Aorta (tissue), 5 donors: ENCODE data around the gene CELF4. TPM values are rescaled to one million over a fixed set of nuclear protein-coding genes. Genes with fewer than 3 reads are reported as not detected.

Source experiments
- ATAC-seq: fragments of 200-7000 bp; cut with Tn5 transposase; one replicate; pipeline ENCODE4 v1.9.1; 2022; ENCODE audit warnings: moderate library complexity; ENCODE audit not compliant: low FRiP score
- DNase-seq, 2 donors: peaks; one replicate each; pipeline ENCODE4 v3.0.0-alpha.2; 2020
- H3K27ac ChIP-seq, 2 donors: one replicate each; pipeline ENCODE4 v1.5.1; 2013; ENCODE audit warnings: low read length in 2 of 2, mild to moderate bottlenecking in 2 of 2, moderate library complexity in 2 of 2, control low read depth in 1 of 2, inconsistent platforms in 1 of 2, low read depth in 1 of 2
- H3K27me3 ChIP-seq, 2 donors: one replicate each; pipeline ENCODE4 v1.6.1; 2013; ENCODE audit warnings: control low read depth in 1 of 2, low read length in 1 of 2, mild to moderate bottlenecking in 1 of 2, moderate library complexity in 1 of 2; ENCODE audit not compliant: insufficient read depth in 2 of 2, control insufficient read depth in 1 of 2
- H3K36me3 ChIP-seq, 2 donors: one replicate each; pipeline ENCODE4 v1.6.1; 2013; ENCODE audit warnings: control low read depth in 1 of 2, low read length in 1 of 2, mild to moderate bottlenecking in 1 of 2; ENCODE audit not compliant: insufficient read depth in 2 of 2, control insufficient read depth in 1 of 2
- H3K4me1 ChIP-seq, 2 donors: one replicate each; pipeline ENCODE4 v1.6.1; 2013; ENCODE audit warnings: low read length in 2 of 2, control low read depth in 1 of 2, mild to moderate bottlenecking in 1 of 2, moderate library complexity in 1 of 2; ENCODE audit not compliant: insufficient read depth in 2 of 2, control insufficient read depth in 1 of 2
- H3K4me3 ChIP-seq, 2 donors: one replicate each; pipeline ENCODE4 v1.5.1; 2013; ENCODE audit warnings: low read length in 2 of 2, control low read depth in 1 of 2, mild to moderate bottlenecking in 1 of 2
- H3K9me3 ChIP-seq: one replicate; pipeline ENCODE4 v1.6.1; 2013; ENCODE audit warnings: mild to moderate bottlenecking, low read length; ENCODE audit not compliant: control insufficient read depth
- WGBS, 2 donors: extraction: QIAGEN DNeasy Blood & Tissue Kit; methylation state at CpG; one replicate each; pipeline ENCODE4 v1.1.7; 2013; 5-methylcytosine and 5-hydroxymethylcytosine counted together
- intact Hi-C, 2 donors: fragments of 100-400 bp; cut with DNase I; formaldehyde crosslinking; loops; one replicate each; pipeline versions ENCODE4 v1.14.2 to v1.15.0; 2022
- polyA plus RNA-seq, 2 donors: library from polyadenylated mRNA; stranded (reverse); fragments of 200-250 nt; gene quantifications; one replicate each; pipeline ENCODE4 v1.2.3, GENCODE V29; 2013
- total RNA-seq, 2 donors: library from RNA; stranded (reverse); fragmentation: NEBNext Ultra II Directional; extraction: Animal tissue kit (Norgen Biotek cat#: 25700); gene quantifications; one replicate each; pipeline ENCODE4 v1.2.1, GENCODE V29; 2021
- donor health status: healthy with polysubstance abuse.
- donor health status: Bipolar disorder and iron deficiency.
- donor health status: DM: no; HTN: no; CAD: no.
- donor health status: DM: no; HTN: no; CAD: no.
- donor health status: DM: yes; HTN: yes; CAD: no.

Gene CELF4
- total and polyA plus RNA-seq, 4 donors: 0.51 TPM; not detected in 3

GRCh38 chr18:37567061-37567993, 1.7 kb upstream of the CELF4 start:
- Histone ChIP-seq H3K36me3 (no peaks in the 10 kb centered on the region), H3K9me3 (no peaks in the 10 kb centered on the region), H3K27me3 (no peaks in the 10 kb centered on the region), H3K4me3 (peak overlapping the region; percentile 21 to 58), H3K4me1 (peaks cover 0 to 6% of the 10 kb centered on the region in 2 donors), H3K27ac (no peak overlapping the region)
- DNase-seq: no peak
- intact Hi-C loops: no loop called here
- no peak for ATAC-seq
- WGBS, 2 donors: 3 to 4% methylated on average over 69 to 72 of the region's 72 CpGs

GRCh38 chr18:37566479-37567060, 972 bp upstream of the CELF4 start:
- 0 to 1% methylated on average over 42 to 51 of the region's 51 CpGs for WGBS, 2 donors
- Histone ChIP-seq H3K4me3 (peak overlapping the region; percentile 58 to 61), H3K4me1 (peaks cover 0 to 6% of the 10 kb centered on the region in 2 donors), H3K36me3 (no peaks in the 10 kb centered on the region), H3K27ac (no peak overlapping the region), H3K9me3 (no peaks in the 10 kb centered on the region), H3K27me3 (no peaks in the 10 kb centered on the region)
- ATAC-seq (no peak), DNase-seq (no peak)
- intact Hi-C loops: no loop called here

GRCh38 chr18:37565977-37566478, 430 bp upstream of the CELF4 start:
- DNase-seq (peak; percentile 66 to 86), ATAC-seq (no peak)
- Histone ChIP-seq H3K27ac (no peak overlapping the region), H3K4me1 (peaks cover 0 to 6% of the 10 kb centered on the region in 2 donors), H3K36me3 (no peaks in the 10 kb centered on the region), H3K9me3 (no peaks in the 10 kb centered on the region), H3K27me3 (no peaks in the 10 kb centered on the region), H3K4me3 (peak overlapping the region; percentile 58 to 61)
- intact Hi-C loops: no loop called here
- WGBS, 2 donors: 0 to 1% methylated on average over 37 to 49 of the region's 49 CpGs

GRCh38 chr18:37564711-37565100, 892 bp downstream of the CELF4 start:
- intact Hi-C loops: no loop called here
- no peak overlapping the region for H3K4me3 ChIP-seq
- WGBS, 2 donors: 2% methylated on average over 19 of the region's 19 CpGs

GRCh38 chr18:37563931-37564392, 1.6 kb downstream of the CELF4 start:
- ATAC-seq (no peak), DNase-seq (no peak)
- H3K9me3 ChIP-seq: peaks cover 2% of the 10 kb centered on the region
- no peaks in the 10 kb centered on the region for H3K36me3 ChIP-seq
- WGBS, 2 donors: 28 to 33% methylated on average over 13 of the region's 13 CpGs
- H3K4me3 ChIP-seq: no peak overlapping the region
- peaks cover 0 to 6% of the 10 kb centered on the region in 2 donors for H3K4me1 ChIP-seq
- H3K27me3 ChIP-seq: no peaks in the 10 kb centered on the region
- H3K27ac ChIP-seq: no peak overlapping the region
- intact Hi-C loops: no loop called here

More at GRCh38 chr18:37564711-37565100, 892 bp downstream of the CELF4 start:
- Histone ChIP-seq H3K4me1 (peaks cover 0 to 6% of the 10 kb centered on the region in 2 donors), H3K27ac (no peak overlapping the region), H3K36me3 (no peaks in the 10 kb centered on the region), H3K27me3 (no peaks in the 10 kb centered on the region), H3K9me3 (no peaks in the 10 kb centered on the region)
- ATAC-seq (peak; percentile 83), DNase-seq (peak; percentile 61 to 88)

GRCh38 chr18:37561986-37562385, 3.6 kb downstream of the CELF4 start:
- ATAC-seq (no peak), DNase-seq (no peak)
- intact Hi-C loops: no loop called here
- 22 to 24% methylated on average over 1 of the region's 1 CpG for WGBS, 2 donors
- H3K36me3 ChIP-seq: no peaks in the 10 kb centered on the region
- peaks cover 2% of the 10 kb centered on the region for H3K9me3 ChIP-seq
- H3K4me3 ChIP-seq: no peak overlapping the region
- no peaks in the 10 kb centered on the region for H3K27me3 ChIP-seq
- H3K4me1 ChIP-seq: peaks cover 0 to 6% of the 10 kb centered on the region in 2 donors
- H3K27ac ChIP-seq: no peak overlapping the region

GRCh38 chr18:37560003-37560402, 5.6 kb downstream of the CELF4 start:
- WGBS, 2 donors: 25 to 26% methylated on average over 2 of the region's 2 CpGs
- Histone ChIP-seq H3K27ac (no peak overlapping the region), H3K4me3 (no peak overlapping the region), H3K9me3 (peaks cover 2% of the 10 kb centered on the region), H3K36me3 (no peaks in the 10 kb centered on the region), H3K4me1 (no peaks in the 10 kb centered on the region), H3K27me3 (no peaks in the 10 kb centered on the region)
- no peak for ATAC-seq
- intact Hi-C loops: no loop called here
- no peak for DNase-seq

- no peak for ATAC-seq
- no peaks in the 10 kb centered on the region for H3K4me1 ChIP-seq
Measured at GRCh38 chr18:37559194-37559593, 6.4 kb downstream of the CELF4 start.

More at GRCh38 chr18:37559194-37559593, 6.4 kb downstream of the CELF4 start:
- H3K36me3 ChIP-seq: no peaks in the 10 kb centered on the region
- no peak overlapping the region for H3K27ac ChIP-seq
- peaks cover 2% of the 10 kb centered on the region for H3K9me3 ChIP-seq
- intact Hi-C loops: no loop called here
- no peak overlapping the region for H3K4me3 ChIP-seq
- WGBS, 2 donors: 52 to 59% methylated on average over 1 of the region's 1 CpG
- no peaks in the 10 kb centered on the region for H3K27me3 ChIP-seq
- no peak for DNase-seq
